OCI-LY1 (cell line): ENCODE measurements around the gene KRT84.

ENCODE experiments used
- EZH2 ChIP-seq: fragments of 200-600 bp; sonication (generic), shearing (Covaris generic); IDR thresholded peaks from 2 replicates; pipeline ENCODE4 v1.8.0; 2017; ENCODE audit warnings: borderline replicate concordance, mixed run types, mild to moderate bottlenecking, antibody characterized with exemption, low read length, moderate library complexity, mixed read lengths
- TF ChIP-seq, protein P1 (sequence below): fragments of 200-600 bp; sonication (generic), shearing (Covaris generic); IDR thresholded peaks from 2 replicates; pipeline ENCODE4 v1.5.1; 2017; ENCODE audit warnings: mild to moderate bottlenecking, antibody characterized with exemption, low read length, moderate library complexity, mixed read lengths

DNA sequence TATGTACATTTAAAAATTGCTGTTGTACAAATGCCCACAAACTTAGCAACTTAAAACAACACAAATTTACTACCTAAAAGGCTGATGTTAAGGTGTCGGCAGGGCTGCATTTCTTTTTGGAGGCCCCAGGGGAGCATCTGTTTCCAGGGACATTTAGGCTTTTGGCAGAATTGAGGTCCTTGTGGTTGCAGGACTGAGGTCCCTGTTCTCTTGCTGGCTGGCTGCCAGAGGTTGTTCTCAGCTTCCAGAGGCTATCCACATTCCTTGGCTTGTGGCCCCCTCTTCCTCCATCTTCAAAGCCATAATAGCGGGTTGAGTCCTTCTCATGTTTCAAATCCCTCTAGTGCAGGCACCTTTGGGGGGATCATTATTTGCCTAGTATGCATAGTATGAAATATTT lies 41.9 kb downstream of the KRT84 start:
- TF ChIP-seq, protein P1, sequence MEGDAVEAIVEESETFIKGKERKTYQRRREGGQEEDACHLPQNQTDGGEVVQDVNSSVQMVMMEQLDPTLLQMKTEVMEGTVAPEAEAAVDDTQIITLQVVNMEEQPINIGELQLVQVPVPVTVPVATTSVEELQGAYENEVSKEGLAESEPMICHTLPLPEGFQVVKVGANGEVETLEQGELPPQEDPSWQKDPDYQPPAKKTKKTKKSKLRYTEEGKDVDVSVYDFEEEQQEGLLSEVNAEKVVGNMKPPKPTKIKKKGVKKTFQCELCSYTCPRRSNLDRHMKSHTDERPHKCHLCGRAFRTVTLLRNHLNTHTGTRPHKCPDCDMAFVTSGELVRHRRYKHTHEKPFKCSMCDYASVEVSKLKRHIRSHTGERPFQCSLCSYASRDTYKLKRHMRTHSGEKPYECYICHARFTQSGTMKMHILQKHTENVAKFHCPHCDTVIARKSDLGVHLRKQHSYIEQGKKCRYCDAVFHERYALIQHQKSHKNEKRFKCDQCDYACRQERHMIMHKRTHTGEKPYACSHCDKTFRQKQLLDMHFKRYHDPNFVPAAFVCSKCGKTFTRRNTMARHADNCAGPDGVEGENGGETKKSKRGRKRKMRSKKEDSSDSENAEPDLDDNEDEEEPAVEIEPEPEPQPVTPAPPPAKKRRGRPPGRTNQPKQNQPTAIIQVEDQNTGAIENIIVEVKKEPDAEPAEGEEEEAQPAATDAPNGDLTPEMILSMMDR: no peak
- TF ChIP-seq EZH2: no peak
